Measurements from ENCODE around the gene STPG3. TPM values are rescaled to one million over a fixed set of nuclear protein-coding genes. Genes with fewer than 3 reads are reported as not detected.
A peak's percentile ranks its signal among the peaks of the same experiment; 100 is the strongest.

STPG3 gene
- total RNA-seq, 1 donor from 2014 or later, result not detected

DNA sequence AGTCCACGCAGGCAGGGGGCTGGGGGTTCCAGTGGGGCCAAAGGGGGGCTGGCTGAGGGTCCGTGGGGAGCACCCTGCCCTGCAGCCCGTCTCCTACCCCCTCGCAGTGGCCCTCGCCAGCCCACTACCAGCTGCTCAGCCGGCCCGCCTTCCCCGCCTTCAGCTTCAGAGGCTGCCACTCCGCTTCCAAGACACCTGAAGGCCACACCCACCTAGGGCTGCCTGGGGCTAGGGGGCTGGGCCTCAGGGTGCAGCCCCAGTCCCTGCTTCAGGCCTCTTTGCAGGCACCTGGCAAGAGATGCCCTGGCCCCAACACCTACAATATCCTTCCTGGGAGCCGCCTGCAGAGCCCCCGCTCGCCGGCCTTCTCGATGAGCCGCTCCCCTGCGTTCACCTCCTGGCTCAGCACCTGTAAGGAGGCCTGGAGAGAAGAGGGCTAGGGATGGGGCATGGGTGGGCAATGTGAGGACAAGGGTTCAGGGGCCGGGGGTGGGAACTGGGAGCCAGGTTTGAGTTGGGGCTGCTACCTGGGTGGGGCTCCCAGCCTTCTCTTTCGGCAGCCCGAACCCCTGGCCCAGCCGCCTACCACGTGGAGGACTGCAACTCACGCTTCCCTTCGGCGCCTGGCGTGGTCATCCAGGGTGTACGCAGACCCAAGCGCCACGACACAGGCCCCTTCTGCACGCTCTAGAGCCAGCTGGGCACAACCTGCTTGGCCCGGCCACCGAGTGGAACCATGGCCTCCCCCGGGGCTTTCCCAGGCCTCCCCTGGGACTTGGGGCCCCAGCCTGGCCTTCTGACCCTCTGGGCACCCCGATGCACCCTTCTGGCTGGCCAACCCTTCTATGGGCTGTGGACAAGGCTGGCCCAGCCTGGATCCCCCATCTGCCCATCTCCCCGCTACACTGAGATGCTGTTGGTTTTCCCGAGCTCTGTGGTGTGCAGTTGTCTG, 1.7 kb downstream of the STPG3 start:
- no peaks in the 10 kb centered on the region for H3K9me3 ChIP-seq
- H3K4me3 ChIP-seq, result no peak overlapping the region
- ATAC-seq, result no peak
- peaks cover 10% of the 10 kb centered on the region for H3K36me3 ChIP-seq
- DNase-seq, result no peak
- peaks cover 16% of the 10 kb centered on the region for H3K4me1 ChIP-seq
- H3K27me3 ChIP-seq, result no peaks in the 10 kb centered on the region
- intact Hi-C loops (cut with DNase I), result no loop called here
- no peak overlapping the region for H3K27ac ChIP-seq
- TF ChIP-seq, protein P1, sequence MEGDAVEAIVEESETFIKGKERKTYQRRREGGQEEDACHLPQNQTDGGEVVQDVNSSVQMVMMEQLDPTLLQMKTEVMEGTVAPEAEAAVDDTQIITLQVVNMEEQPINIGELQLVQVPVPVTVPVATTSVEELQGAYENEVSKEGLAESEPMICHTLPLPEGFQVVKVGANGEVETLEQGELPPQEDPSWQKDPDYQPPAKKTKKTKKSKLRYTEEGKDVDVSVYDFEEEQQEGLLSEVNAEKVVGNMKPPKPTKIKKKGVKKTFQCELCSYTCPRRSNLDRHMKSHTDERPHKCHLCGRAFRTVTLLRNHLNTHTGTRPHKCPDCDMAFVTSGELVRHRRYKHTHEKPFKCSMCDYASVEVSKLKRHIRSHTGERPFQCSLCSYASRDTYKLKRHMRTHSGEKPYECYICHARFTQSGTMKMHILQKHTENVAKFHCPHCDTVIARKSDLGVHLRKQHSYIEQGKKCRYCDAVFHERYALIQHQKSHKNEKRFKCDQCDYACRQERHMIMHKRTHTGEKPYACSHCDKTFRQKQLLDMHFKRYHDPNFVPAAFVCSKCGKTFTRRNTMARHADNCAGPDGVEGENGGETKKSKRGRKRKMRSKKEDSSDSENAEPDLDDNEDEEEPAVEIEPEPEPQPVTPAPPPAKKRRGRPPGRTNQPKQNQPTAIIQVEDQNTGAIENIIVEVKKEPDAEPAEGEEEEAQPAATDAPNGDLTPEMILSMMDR (IDR thresholded peaks at IDR 0.05), result no peak

DNA sequence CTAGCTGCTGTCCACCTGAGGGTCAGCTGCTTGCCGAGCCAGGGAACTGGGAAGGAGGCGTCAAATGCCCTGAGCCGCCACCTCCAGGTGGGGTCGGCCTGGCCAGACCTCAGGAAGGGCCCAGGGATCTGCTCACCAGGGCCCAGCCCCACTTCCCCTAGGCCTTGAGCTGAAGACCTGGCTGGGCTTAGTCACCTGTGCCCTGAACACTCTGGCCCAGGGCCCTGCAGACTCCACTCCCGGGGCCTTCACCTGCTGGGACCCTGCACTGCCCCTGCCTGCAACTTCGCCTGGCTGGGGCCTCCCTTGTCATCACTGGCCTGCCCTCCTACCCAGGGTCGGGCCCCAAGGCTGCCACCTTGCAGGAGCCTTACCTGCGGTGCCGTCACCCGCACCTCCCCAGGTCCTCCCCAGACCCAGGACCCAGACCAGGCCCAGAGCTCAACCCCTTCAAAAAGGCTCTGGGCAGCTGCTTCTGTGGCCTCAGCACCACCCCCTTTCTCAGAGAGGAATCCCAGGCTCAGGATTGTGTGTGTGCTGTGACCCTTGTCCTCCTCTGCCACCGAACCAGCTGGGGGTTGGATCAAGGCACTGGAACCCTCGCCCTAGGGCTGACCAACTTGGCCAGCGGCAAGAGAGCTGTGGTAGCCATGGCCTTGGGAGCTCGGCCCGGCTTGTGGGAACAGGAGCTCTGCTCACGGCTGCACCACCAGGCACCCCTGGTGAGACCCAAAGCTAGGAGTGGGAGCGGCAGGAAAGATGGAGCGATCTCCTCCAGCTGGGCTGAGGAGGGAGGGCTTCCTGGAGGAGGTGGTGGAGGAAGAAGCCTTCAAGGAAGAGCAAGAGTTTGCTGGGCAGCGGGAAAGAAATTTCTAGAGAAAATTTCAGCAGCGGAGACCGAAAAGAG, 2.9 kb downstream of the STPG3 start:
- peak overlapping the region; percentile 75 for H3K27ac ChIP-seq
- intact Hi-C loops (cut with DNase I), result no loop called here
- peaks cover 16% of the 10 kb centered on the region for H3K4me1 ChIP-seq
- TF ChIP-seq, protein P1 (IDR thresholded peaks at IDR 0.05), result no peak
- H3K36me3 ChIP-seq, result peaks cover 21% of the 10 kb centered on the region
- DNase-seq, result no peak
- no peaks in the 10 kb centered on the region for H3K27me3 ChIP-seq
- no peaks in the 10 kb centered on the region for H3K9me3 ChIP-seq
- ATAC-seq, result no peak
- peak overlapping the region; percentile 86 for H3K4me3 ChIP-seq

DNA sequence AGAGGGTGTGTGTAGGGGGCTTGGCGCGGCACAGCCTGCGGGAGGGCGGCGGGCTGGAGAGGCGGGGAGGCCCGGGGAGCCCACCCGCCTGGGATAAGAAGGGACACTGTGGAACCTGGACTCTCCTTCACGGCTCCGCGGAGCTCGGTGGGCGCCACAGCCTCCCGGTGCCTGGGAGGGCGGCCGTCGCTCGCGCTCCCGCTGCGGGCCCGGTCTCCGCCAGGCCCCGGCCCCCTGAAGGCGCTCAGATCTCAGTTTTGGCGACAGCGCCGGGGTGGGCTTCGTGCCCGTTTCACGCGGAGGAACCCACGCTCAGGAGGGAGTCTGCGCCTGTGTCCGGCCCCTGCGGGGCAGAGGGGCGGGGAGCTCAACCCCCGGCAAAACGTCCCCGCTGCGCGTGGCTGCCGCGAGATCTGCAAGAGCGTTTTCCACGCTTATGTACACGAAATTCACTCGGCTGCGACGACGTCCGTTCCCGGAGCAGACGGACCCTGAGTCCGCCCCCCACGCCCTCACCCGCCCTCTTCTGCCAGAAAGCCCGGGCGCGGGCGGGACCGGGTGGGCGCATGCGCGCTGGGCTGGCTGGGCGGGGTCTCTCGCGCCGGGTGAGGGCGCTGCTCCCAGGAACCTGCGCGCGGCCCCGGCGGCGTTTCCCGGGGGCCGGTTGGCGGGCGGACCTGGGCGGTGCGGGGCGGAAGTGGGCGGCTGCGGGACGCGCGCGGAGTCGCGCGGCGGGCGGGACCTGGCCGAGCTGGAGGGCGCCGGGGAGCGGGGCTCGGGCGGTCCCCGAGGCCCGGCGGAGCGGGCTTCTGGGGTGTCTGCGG, 3.8 kb downstream of the STPG3 start, which contains the start of gene NELFB:
Gene NELFB (plus strand): TSS at position 704 of the 824 bp plus-strand sequence.
- peaks cover 16% of the 10 kb centered on the region for H3K4me1 ChIP-seq
- peak; percentile 97 for DNase-seq
- H3K27me3 ChIP-seq, result no peaks in the 10 kb centered on the region
- H3K9me3 ChIP-seq, result no peaks in the 10 kb centered on the region
- peak; percentile 94 for ATAC-seq
- peaks cover 27% of the 10 kb centered on the region for H3K36me3 ChIP-seq
- intact Hi-C loops (cut with DNase I), result no loop called here
- TF ChIP-seq, protein P1 (IDR thresholded peaks at IDR 0.05), result no peak
- H3K4me3 ChIP-seq, result peak within 1 kb of the TSS; percentile 86
- H3K27ac ChIP-seq, result peak within 1 kb of the TSS; percentile 75

DNA sequence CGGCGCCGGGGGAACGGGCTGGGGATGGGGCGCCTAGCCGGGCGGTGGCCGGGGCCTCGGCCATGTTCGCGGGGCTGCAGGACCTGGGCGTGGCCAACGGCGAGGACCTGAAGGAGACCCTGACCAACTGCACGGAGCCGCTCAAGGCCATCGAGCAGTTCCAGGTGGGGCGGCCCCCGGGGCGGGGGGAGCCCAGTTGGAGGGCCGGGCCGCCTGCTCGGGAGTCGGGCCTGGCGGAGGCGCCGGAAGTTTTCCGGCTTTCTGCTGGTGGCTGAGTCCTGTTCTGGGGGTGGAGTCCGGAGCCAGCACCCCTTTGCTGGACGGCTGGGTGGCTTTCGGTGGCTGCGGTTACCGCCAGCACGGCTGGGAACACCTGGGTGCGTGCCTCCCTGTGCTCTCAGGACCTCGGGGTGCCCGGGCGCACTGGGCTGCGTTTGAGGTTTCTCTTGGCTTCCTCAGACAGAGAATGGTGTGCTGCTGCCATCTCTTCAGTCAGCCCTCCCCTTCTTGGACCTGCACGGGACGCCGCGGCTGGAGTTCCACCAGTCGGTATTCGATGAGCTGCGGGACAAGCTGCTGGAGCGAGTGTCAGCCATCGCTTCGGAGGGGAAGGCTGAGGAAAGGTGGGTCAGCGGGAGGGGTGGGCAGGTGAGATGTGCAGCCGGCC, 4.5 kb downstream of the STPG3 start:
- intact Hi-C loops (cut with DNase I), result no loop called here
- ATAC-seq (peak; percentile 58), DNase-seq (peak; percentile 86)
- H3K27me3 ChIP-seq, result no peaks in the 10 kb centered on the region
- H3K4me1 ChIP-seq, result peaks cover 16% of the 10 kb centered on the region
- TF ChIP-seq, protein P1 (IDR thresholded peaks at IDR 0.05), result no peak
- peaks cover 27% of the 10 kb centered on the region for H3K36me3 ChIP-seq
- no peaks in the 10 kb centered on the region for H3K9me3 ChIP-seq
- H3K27ac ChIP-seq, result peak overlapping the region; percentile 74
- peak overlapping the region; percentile 86 for H3K4me3 ChIP-seq

Measured in upper lobe of right lung (tissue), 1 donor.